ENCODE data around the gene NOP14.

NOP14 gene

DNA sequence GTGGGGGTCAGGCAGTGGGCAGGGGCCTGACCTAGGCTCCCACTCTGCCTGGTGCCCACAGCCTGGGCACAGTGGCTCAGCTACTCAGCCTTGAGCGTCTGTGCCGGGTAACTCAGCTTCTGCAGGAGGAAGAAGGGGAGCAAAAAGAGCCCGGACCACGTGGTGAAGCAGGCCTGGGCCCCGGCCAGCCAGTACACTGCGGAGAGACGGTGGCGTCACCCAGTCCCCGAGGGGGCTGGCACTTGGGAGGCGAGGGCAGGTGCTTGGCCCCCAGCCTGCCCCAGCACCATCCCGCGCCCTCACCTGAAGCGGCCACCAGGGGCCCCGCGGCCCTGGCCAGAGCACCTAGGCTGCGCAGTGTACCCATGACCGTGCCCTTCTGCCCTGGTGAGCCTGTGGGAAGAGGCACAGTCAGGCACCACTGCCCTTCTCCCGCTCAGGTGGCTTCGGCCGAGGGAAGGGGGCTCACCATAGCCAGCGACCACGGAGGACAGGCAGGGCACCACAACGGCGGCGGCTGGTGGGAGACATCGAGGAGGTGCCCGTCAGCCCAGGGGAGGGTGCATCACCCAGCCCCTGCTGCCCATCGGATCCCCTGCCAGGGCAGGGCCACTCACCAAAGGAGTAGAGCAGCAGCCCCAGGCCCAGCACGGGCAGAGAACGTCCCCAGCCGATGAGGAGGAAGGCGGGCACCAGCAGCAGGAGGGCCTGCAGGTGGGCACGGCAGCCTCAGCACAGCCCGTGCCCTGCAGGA is 32.3 kb downstream of the NOP14 start:
- Histone ChIP-seq H3K4me3 (ENCODE audit: low read depth, low read length) (no peak overlapping the region), H3K9me3 (ENCODE audit: severe bottlenecking) (no peaks in the 10 kb centered on the region), H3K27ac (peak overlapping the region; percentile 31; the same call in 1 of the 2 replicates), H3K27me3 (ENCODE audit: insufficient read depth, low read depth, severe bottlenecking) (no peaks in the 10 kb centered on the region), H3K36me3 (peaks cover 79% of the 10 kb centered on the region)
- TF ChIP-seq, protein P1, sequence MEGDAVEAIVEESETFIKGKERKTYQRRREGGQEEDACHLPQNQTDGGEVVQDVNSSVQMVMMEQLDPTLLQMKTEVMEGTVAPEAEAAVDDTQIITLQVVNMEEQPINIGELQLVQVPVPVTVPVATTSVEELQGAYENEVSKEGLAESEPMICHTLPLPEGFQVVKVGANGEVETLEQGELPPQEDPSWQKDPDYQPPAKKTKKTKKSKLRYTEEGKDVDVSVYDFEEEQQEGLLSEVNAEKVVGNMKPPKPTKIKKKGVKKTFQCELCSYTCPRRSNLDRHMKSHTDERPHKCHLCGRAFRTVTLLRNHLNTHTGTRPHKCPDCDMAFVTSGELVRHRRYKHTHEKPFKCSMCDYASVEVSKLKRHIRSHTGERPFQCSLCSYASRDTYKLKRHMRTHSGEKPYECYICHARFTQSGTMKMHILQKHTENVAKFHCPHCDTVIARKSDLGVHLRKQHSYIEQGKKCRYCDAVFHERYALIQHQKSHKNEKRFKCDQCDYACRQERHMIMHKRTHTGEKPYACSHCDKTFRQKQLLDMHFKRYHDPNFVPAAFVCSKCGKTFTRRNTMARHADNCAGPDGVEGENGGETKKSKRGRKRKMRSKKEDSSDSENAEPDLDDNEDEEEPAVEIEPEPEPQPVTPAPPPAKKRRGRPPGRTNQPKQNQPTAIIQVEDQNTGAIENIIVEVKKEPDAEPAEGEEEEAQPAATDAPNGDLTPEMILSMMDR (IDR thresholded peaks at IDR 0.05; ENCODE audit: low read depth, low read length): peak; percentile 55
- DNase-seq: no peak

DNA sequence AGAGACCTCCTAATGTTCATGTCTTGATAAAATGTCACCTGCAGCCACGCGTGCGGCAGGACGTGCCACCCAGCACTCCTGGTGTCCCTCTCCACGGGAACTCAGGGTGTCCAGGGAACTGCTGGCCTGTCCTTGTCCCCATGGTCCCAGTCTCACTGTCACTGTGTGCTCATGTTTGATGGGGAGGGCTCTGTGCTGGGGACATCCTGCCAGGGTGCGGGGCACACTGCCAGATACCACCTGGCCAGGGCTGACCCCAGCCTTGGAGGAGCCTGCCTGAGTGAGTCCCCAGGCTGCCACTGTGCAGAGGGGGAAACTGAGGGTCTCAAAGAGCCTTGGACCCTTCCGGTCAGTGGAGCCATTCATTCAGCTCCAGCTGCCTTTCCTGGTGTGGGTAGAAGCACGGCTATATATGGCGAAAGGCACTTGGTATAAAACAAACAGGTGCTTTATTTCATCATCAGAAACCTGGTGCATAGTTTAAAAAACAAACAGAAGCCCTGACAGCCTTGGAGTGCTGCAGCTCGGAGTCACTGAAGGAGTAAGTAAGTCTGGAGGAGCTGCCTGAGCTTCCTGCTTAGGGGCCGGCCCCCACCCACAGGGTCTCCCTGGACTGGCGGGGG is 33.0 kb downstream of the NOP14 start:
- DNase-seq: no peak
- Histone ChIP-seq H3K9me3 (ENCODE audit: severe bottlenecking) (no peaks in the 10 kb centered on the region), H3K36me3 (peaks cover 85% of the 10 kb centered on the region), H3K4me3 (ENCODE audit: low read depth, low read length) (no peak overlapping the region), H3K27ac (no peak overlapping the region), H3K27me3 (ENCODE audit: insufficient read depth, low read depth, severe bottlenecking) (no peaks in the 10 kb centered on the region)
- TF ChIP-seq, protein P1 (IDR thresholded peaks at IDR 0.05; ENCODE audit: low read depth, low read length): no peak

DNA sequence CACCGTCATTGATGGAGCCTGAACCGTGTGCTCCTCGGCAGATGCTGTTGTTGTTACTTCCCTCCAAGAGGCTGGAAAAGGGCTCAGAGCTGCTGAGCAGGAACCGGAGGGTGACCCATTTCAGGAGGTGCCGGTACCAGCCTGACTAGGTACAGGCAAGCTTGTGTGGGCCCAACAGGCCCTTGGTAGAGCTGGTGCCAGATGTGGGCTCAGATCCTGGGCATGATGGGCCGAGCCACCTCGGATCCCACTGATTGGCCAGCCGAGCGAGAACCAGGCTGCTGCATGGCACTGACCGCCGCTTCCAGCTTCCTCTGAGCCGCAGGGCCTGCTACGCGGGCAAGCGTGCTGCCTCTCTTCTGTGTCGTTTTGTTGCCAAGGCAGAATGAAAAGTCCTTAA is 33.7 kb downstream of the NOP14 start:
- TF ChIP-seq, protein P1 (IDR thresholded peaks at IDR 0.05; ENCODE audit: low read depth, low read length): no peak
- Histone ChIP-seq H3K27ac (no peak overlapping the region), H3K4me3 (ENCODE audit: low read depth, low read length) (no peak overlapping the region), H3K9me3 (ENCODE audit: severe bottlenecking) (no peaks in the 10 kb centered on the region), H3K27me3 (ENCODE audit: insufficient read depth, low read depth, severe bottlenecking) (no peaks in the 10 kb centered on the region), H3K36me3 (peaks cover 91% of the 10 kb centered on the region)
- no peak for DNase-seq

DNA sequence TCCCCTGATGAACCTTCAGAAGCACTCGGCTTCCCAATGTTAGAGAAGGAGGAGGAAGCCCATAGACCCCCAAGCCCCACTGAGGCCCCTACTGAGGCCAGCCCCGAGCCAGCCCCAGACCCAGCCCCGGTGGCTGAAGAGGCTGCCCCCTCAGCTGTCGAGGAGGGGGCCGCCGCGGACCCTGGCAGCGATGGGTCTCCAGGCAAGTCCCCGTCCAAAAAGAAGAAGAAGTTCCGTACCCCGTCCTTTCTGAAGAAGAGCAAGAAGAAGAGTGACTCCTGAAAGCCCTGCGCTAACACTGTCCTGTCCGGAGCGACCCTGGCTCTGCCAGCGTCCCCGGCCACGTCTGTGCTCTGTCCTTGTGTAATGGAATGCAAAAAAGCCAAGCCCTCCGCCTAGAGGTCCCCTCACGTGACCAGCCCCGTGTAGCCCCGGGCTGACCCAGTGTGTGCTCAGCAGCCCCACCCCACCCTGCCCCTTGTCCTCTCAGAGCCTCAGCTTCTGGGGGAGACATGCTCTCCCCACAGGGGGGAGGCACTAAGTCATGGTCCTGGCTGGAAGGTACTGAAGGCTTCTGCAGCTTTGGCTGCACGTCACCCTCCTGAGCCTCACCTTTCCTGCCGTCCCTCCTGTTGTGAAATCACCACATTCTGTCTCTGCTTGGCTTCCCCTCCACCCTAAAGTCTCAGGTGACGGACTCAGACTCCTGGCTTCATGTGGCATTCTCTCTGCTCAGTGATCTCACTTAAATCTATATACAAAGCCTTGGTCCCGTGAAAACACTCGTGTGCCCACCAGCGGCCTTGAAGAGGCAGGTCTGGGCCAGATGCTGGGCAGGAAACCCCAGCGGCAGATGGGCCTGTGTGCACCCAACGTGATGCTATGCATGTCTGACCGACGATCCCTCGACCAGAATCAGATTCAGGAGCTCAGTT is 34.7 kb downstream of the NOP14 start:
- H3K4me3 ChIP-seq (ENCODE audit: low read depth, low read length): no peak overlapping the region
- peaks cover 100% of the 10 kb centered on the region for H3K36me3 ChIP-seq
- H3K27me3 ChIP-seq (ENCODE audit: insufficient read depth, low read depth, severe bottlenecking): no peaks in the 10 kb centered on the region
- no peak for DNase-seq
- TF ChIP-seq, protein P1 (IDR thresholded peaks at IDR 0.05; ENCODE audit: low read depth, low read length): no peak
- H3K9me3 ChIP-seq (ENCODE audit: severe bottlenecking): no peaks in the 10 kb centered on the region
- H3K27ac ChIP-seq: no peak overlapping the region; the same call in 1 of the 2 replicates

DNA sequence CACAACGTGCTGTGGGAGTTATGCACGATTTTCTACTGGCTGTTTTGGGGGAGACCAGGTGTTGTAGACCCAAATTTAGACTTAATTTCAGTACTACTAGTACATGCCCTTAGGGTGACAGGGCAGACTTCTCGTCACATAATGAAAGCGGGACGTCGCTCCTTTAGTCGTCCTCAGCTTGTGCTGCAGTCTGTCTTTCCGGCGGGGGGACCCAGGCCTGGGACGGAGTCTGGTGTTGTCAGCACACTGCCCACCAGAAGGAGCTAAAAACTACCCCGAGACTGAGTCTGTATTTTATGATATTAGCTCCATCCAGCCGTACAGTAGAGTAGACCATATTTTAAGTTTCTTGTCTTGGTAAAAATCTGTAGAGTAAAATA is 35.5 kb downstream of the NOP14 start:
- TF ChIP-seq, protein P1 (IDR thresholded peaks at IDR 0.05; ENCODE audit: low read depth, low read length): no peak
- no peak for DNase-seq
- H3K4me3 ChIP-seq (ENCODE audit: low read depth, low read length): no peak overlapping the region
- peaks cover 100% of the 10 kb centered on the region for H3K36me3 ChIP-seq
- no peaks in the 10 kb centered on the region for H3K9me3 ChIP-seq (ENCODE audit: severe bottlenecking)
- no peaks in the 10 kb centered on the region for H3K27me3 ChIP-seq (ENCODE audit: insufficient read depth, low read depth, severe bottlenecking)
- H3K27ac ChIP-seq: no peak overlapping the region; the same call in 1 of the 2 replicates

All from WERI-Rb-1 (cell line).